ENCODE results near the gene METTL8. TPM values are rescaled to one million over a fixed set of nuclear protein-coding genes. Genes with fewer than 3 reads are reported as not detected.

Gene METTL8
- total RNA-seq, 2 donors from 2014 or later, result 11.0 to 23.1 TPM

DNA sequence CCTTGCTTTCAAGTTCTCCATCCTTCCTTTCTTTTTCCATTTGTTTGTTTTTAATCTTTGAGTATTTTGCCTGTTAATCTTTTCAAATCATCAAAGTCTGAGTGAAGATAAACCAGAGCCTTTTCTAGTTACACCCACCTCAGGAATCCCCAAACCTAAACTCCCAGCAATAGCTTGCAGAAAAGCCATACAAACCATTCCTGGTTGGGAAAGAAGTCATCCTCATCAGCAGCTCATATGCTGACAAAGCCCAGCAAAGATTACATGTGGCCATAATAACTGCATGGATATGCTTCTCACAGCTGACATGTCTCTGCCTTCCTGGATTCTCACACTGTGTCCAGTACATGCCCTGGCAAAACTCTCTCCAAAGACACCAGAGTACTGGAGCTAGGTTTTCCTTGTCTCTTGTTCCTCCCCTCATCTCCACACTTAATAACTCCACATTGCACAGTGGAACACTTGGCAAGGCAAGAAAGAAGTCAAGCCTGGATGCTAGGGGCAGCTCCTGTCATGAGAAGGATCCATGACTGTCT is 146.7 kb downstream of the METTL8 start:
- Histone ChIP-seq H3K4me3 (no peak overlapping the region), H3K27ac (no peak overlapping the region), H3K4me1 (ENCODE audit: control insufficient read depth in 1 of 2, low read depth in 2 of 2) (no peaks in the 10 kb centered on the region), H3K9me3 (no peaks in the 10 kb centered on the region), H3K36me3 (no peaks in the 10 kb centered on the region), H3K27me3 (replicated peaks; ENCODE audit: insufficient read depth) (no peaks in the 10 kb centered on the region)
- no peak for DNase-seq (ENCODE audit: low spot score)
- no peak for ATAC-seq (ENCODE audit: insufficient number of reproducible peaks, low FRiP score, low read depth)
- TF ChIP-seq, protein P1, sequence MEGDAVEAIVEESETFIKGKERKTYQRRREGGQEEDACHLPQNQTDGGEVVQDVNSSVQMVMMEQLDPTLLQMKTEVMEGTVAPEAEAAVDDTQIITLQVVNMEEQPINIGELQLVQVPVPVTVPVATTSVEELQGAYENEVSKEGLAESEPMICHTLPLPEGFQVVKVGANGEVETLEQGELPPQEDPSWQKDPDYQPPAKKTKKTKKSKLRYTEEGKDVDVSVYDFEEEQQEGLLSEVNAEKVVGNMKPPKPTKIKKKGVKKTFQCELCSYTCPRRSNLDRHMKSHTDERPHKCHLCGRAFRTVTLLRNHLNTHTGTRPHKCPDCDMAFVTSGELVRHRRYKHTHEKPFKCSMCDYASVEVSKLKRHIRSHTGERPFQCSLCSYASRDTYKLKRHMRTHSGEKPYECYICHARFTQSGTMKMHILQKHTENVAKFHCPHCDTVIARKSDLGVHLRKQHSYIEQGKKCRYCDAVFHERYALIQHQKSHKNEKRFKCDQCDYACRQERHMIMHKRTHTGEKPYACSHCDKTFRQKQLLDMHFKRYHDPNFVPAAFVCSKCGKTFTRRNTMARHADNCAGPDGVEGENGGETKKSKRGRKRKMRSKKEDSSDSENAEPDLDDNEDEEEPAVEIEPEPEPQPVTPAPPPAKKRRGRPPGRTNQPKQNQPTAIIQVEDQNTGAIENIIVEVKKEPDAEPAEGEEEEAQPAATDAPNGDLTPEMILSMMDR (IDR thresholded peaks at IDR 0.05), result no peak

DNA sequence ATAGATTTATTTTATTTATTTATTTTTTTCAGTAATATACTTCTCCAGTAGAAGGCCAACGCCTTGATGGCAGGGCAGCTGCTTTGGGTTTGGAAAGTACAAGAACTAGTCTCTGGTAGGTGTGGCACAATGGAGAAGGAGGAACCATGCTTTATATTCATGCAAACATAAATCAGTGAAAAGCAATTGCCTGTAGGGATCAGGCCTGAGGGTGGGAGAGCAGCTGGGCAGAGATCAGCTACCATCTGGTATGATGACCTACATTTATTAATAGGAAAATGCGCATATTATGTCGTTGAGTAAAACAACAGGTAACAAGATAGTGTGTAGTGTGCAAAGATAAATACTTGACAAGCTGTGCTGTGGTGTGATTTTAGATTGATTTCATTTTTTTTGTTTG is 152.7 kb downstream of the METTL8 start:
- TF ChIP-seq, protein P1 (IDR thresholded peaks at IDR 0.05), result no peak
- DNase-seq (ENCODE audit: low spot score), result no peak
- ATAC-seq (ENCODE audit: insufficient number of reproducible peaks, low FRiP score, low read depth), result no peak

DNA sequence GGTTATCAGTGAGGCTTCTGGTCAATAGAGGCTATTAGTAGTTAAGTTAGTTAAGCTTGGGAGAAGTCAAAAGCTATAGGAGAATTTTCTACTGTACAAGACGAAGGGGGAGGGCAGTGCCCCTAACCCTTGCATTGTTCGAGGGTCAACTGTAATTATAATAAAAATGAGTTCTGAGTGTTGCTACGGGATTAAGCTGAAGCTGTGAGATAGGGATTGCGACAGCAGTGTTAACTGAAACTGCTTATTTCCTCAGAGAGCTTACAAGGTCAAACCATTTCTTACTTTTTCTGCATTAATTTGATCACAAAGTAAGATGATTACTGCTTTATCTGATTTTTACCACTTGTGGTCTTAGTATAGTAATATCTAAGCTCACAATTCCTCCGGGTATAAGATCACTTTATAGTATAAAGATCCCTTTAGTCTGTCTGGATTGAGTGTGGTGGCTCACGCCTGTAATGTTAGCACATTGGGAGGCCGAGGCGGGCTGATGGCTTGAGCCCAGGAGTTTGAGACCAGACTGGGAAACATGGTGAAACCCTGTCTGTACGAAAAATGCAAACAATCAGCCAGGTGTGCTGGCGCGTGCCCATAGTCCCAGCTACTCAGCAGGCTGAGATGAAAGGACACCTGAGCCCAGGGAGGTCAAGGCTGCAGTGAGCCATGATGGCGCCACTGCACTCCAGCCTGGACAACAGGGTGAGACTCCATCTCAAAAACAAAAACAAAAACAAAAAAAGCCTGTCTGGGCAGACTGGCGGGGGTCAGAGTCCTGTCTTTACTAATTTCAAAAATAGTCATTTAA is 153.6 kb downstream of the METTL8 start:
- Histone ChIP-seq H3K36me3 (no peaks in the 10 kb centered on the region), H3K27ac (no peak overlapping the region), H3K9me3 (no peaks in the 10 kb centered on the region), H3K4me1 (ENCODE audit: control insufficient read depth in 1 of 2, low read depth in 2 of 2) (no peaks in the 10 kb centered on the region), H3K4me3 (no peak overlapping the region), H3K27me3 (replicated peaks; ENCODE audit: insufficient read depth) (no peaks in the 10 kb centered on the region)
- TF ChIP-seq, protein P1 (IDR thresholded peaks at IDR 0.05), result no peak
- DNase-seq (ENCODE audit: low spot score) (no peak), ATAC-seq (ENCODE audit: insufficient number of reproducible peaks, low FRiP score, low read depth) (no peak)

More for the DNA sequence above, 152.7 kb downstream of the METTL8 start:
- no peaks in the 10 kb centered on the region for H3K4me1 ChIP-seq (ENCODE audit: control insufficient read depth in 1 of 2, low read depth in 2 of 2)
- H3K27ac ChIP-seq, result no peak overlapping the region
- no peak overlapping the region for H3K4me3 ChIP-seq
- no peaks in the 10 kb centered on the region for H3K9me3 ChIP-seq
- H3K27me3 ChIP-seq (replicated peaks; ENCODE audit: insufficient read depth), result no peaks in the 10 kb centered on the region
- H3K36me3 ChIP-seq, result no peaks in the 10 kb centered on the region

DNA sequence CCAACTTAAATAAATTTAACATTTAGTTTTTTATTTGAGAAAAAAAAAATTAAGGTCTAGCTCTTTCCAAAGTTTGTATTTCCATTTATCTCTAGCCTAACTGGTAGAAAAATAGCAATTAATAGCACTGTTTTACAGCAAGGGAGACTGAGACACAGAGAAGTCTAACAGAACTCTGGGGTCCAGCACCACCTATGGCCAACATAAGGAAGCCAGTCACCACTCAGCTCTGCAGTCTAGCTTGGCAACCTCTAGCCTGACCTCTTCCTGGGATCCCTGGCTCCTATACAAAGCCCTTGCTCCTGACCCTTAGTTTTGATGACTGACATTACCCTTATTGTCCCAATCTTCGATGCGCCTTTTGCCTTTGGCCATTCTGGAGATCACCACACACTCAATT is 159.0 kb downstream of the METTL8 start:
- TF ChIP-seq, protein P1 (IDR thresholded peaks at IDR 0.05), result no peak
- DNase-seq (ENCODE audit: low spot score) (no peak), ATAC-seq (ENCODE audit: insufficient number of reproducible peaks, low FRiP score, low read depth) (no peak)
- Histone ChIP-seq H3K9me3 (no peaks in the 10 kb centered on the region), H3K36me3 (no peaks in the 10 kb centered on the region), H3K4me1 (ENCODE audit: control insufficient read depth in 1 of 2, low read depth in 2 of 2) (peaks cover 8 to 18% of the 10 kb centered on the region in 2 donors), H3K27ac (no peak overlapping the region), H3K4me3 (no peak overlapping the region), H3K27me3 (replicated peaks; ENCODE audit: insufficient read depth) (no peaks in the 10 kb centered on the region)

DNA sequence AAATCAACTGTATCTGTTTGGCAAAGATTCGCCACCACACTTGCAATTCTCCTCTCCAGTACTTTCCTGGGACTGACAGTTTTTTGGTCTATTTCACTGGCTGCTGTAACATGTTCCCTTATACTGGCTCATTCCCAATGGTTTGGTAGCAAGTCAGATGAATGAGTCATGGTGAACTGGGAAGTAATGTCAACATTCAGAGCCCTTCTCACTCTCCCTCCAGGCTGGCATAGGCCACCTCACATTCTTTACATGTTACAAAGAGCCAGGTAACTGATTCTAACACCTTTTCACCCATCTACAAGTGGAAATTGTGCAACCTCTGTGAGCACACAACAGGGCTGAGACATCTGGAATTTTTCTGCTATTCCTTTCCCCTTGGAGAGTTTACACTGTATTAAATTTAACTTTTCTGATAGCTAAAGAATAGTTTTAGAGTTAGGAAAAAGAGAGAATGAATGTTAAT is 161.8 kb downstream of the METTL8 start:
- ATAC-seq (ENCODE audit: insufficient number of reproducible peaks, low FRiP score, low read depth), result peak; percentile 95
- peak overlapping the region in 1 of 2 donors; percentile 42 for H3K27ac ChIP-seq
- H3K4me1 ChIP-seq (ENCODE audit: control insufficient read depth in 1 of 2, low read depth in 2 of 2), result peaks cover 8 to 18% of the 10 kb centered on the region in 2 donors
- DNase-seq (ENCODE audit: low spot score), result peak; percentile 25
- no peaks in the 10 kb centered on the region for H3K36me3 ChIP-seq
- TF ChIP-seq, protein P1 (IDR thresholded peaks at IDR 0.05), result no peak
- no peaks in the 10 kb centered on the region for H3K27me3 ChIP-seq (replicated peaks; ENCODE audit: insufficient read depth)
- no peak overlapping the region for H3K4me3 ChIP-seq
- H3K9me3 ChIP-seq, result no peaks in the 10 kb centered on the region
